RWPE1 (cell line): ENCODE results near the gene RETREG3.
"Not testable (repeated sequence)": the region's sequence is repeated elsewhere in the genome, so short reads cannot be mapped to it uniquely, and the experiment has no call there.

Experiments
- CTCF ChIA-PET: fragments of 350-600 bp; sonication (Branson Sonifier 250); formaldehyde crosslinking; extraction: SDS; loops from one replicate; lab custom pipeline; 2021; lab: Yijun Ruan, JAX
- POLR2A ChIA-PET: fragments of 400-600 bp; formaldehyde crosslinking; extraction: SDS; loops from one replicate; lab custom pipeline; 2020; ENCODE audit warnings: antibody characterized with exemption; ENCODE audit not compliant: low non-redundant PET; lab: Yijun Ruan, JAX
- DNase-seq: peaks from one replicate; pipeline ENCODE4 v3.0.0; 2012; ENCODE audit warnings: low spot score
- H3K27ac ChIP-seq: fragments of 450-650 bp; 2 replicates; pipeline ENCODE4 v1.5.1; 2017
- TF ChIP-seq, protein P1 (sequence below): fragments of 450-650 bp; conservative IDR thresholded peaks from 2 replicates; pipeline ENCODE4 v1.5.1; 2017; ENCODE audit warnings: low read depth, mild to moderate bottlenecking

RETREG3 gene

DNA sequence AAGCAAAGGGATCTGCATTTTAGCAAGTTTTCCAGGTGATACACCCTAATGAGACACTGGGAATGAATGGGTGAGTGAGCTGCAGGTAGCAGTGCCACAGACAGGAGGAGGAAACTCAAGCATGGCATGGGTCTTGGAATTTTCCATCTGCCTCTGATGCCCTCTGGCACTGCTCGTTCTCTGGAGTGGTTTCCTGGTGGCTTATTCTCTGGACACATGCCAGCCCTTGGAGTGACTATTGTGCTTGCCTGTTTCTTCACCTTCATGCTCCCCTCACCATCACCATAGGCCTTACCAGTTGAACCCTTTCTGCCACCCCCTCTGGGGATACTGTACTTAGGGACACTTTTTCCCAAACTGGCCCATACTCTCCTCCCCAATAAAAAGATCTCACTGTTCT, 45.6 kb downstream of the RETREG3 start:
- peak overlapping the region; percentile 89 for H3K27ac ChIP-seq
- DNase-seq, result no peak
- POLR2A ChIA-PET, result interaction anchor here (0.7 kb wide), 1 partner anchor 114 kb away, joined by 4 read pairs; no protein-coding TSS in a partner anchor
- CTCF ChIA-PET, result no interaction called here
- TF ChIP-seq, protein P1, sequence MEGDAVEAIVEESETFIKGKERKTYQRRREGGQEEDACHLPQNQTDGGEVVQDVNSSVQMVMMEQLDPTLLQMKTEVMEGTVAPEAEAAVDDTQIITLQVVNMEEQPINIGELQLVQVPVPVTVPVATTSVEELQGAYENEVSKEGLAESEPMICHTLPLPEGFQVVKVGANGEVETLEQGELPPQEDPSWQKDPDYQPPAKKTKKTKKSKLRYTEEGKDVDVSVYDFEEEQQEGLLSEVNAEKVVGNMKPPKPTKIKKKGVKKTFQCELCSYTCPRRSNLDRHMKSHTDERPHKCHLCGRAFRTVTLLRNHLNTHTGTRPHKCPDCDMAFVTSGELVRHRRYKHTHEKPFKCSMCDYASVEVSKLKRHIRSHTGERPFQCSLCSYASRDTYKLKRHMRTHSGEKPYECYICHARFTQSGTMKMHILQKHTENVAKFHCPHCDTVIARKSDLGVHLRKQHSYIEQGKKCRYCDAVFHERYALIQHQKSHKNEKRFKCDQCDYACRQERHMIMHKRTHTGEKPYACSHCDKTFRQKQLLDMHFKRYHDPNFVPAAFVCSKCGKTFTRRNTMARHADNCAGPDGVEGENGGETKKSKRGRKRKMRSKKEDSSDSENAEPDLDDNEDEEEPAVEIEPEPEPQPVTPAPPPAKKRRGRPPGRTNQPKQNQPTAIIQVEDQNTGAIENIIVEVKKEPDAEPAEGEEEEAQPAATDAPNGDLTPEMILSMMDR, result no peak

GRCh38 chr17:42563143-42563509, 46.0 kb downstream of the RETREG3 start:
- TF ChIP-seq, protein P1, result no peak
- CTCF ChIA-PET, result no interaction called here
- POLR2A ChIA-PET, result interaction anchor here (0.7 kb wide), 1 partner anchor 114 kb away, joined by 4 read pairs; no protein-coding TSS in a partner anchor
- H3K27ac ChIP-seq, result peak overlapping the region; percentile 89
- no peak for DNase-seq

GRCh38 chr17:42562388-42563142, 46.6 kb downstream of the RETREG3 start:
- H3K27ac ChIP-seq, result peak overlapping the region; percentile 89
- TF ChIP-seq, protein P1, result no peak
- DNase-seq, result no peak
- CTCF ChIA-PET, result no interaction called here
- POLR2A ChIA-PET, result no interaction called here

- TF ChIP-seq, protein P1, result no peak
- POLR2A ChIA-PET, result no interaction called here
- peak; percentile 98 for DNase-seq
- H3K27ac ChIP-seq, result peak within 1 kb of the TSS; percentile 89
- CTCF ChIA-PET, result no interaction called here
Observed at GRCh38 chr17:42561897-42562387, 47.2 kb downstream of the RETREG3 start, which contains the start of gene COASY. TSS of gene COASY (plus strand) at chr17:42562148. CDS start at chr17:42562623, 475 bp downstream.

GRCh38 chr17:42560246-42560645, 48.9 kb downstream of the RETREG3 start:
- no peak for DNase-seq
- TF ChIP-seq, protein P1, result no peak
- ChIA-PET CTCF (no interaction called here), POLR2A (no interaction called here)
- H3K27ac ChIP-seq, result peak overlapping the region; percentile 65

- peak overlapping the region; percentile 65 for H3K27ac ChIP-seq
- TF ChIP-seq, protein P1, result no peak
- ChIA-PET POLR2A (no interaction called here), CTCF (interaction anchor here (0.6 kb wide), 1 partner anchor 18 kb away, joined by 3 read pairs; the partner anchor contains the start of gene PSMC3IP)
- DNase-seq, result no peak
Observed at GRCh38 chr17:42559075-42559474, 50.1 kb downstream of the RETREG3 start.

- DNase-seq, POLR2A ChIA-PET, CTCF ChIA-PET: not testable (repeated sequence)
Observed at GRCh38 chr17:42555961-42556617, 53.1 kb downstream of the RETREG3 start.

More at GRCh38 chr17:42555961-42556617, 53.1 kb downstream of the RETREG3 start:
- not testable (repeated sequence) for H3K27ac ChIP-seq
